K562 (cell line): ENCODE results near the gene TMEM86B. TPM values are rescaled to one million over a fixed set of nuclear protein-coding genes. Genes with fewer than 3 reads are reported as not detected.

Source experiments
- ATAC-seq: fragments of 200-7000 bp; cut with Tn5 transposase; 3 replicates; pipeline ENCODE4 v1.9.1; 2020; ENCODE audit warnings: moderate library complexity
- BruUV-seq: library from RNA; stranded (reverse); fragments of 400-500 nt; replicated peaks from 2 replicates; lab custom pipeline; 2021; lab: Mats Ljungman, UMichigan
- CTCF ChIA-PET: fragments of 300-600 bp; formaldehyde crosslinking; extraction: SDS; loops from one replicate; lab custom pipeline; 2021; ENCODE audit warnings: low intra/inter-chr PET ratio; lab: Yijun Ruan, JAX
- POLR2A ChIA-PET: fragments of 300-600, 350-650 bp; sonication (Branson Sonifier 250); formaldehyde crosslinking; extraction: SDS; loops from one replicate; lab custom pipeline; 2021; ENCODE audit warnings: antibody characterized with exemption, inconsistent platforms; lab: Yijun Ruan, JAX
- DNase-seq, 4 experiments: peaks; one replicate each; pipeline versions ENCODE4 v3.0.0 to v3.0.0-alpha.2; 2011 to 2018; ENCODE audit warnings: low spot score in 3 of 4, mixed read lengths in 3 of 4; ENCODE audit errors: extremely low read depth in 1 of 4
- FAIRE-seq: peaks from 2 replicates; lab custom pipeline; 2011; peaks lifted over from hg19 to GRCh38; lab: Jason Lieb, UNC
- H2AFZ ChIP-seq: 2 replicates; pipeline ENCODE4 v1.6.0; 2011; ENCODE audit warnings: low read depth, low read length, control low read depth, inconsistent platforms
- H3K27ac ChIP-seq: fragments of 200-600 bp; 3 replicates; pipeline ENCODE4 v1.8.0; 2011; ENCODE audit warnings: low read depth, mild to moderate bottlenecking, control low read depth, inconsistent platforms, low read length, moderate library complexity, mixed read lengths; ENCODE audit errors: extremely low read depth
- H3K27me3 ChIP-seq, 2 experiments: fragments of 300-600 bp in 1 of 2; 2 replicates in 1 of 2; 3 replicates in 1 of 2; pipeline versions ENCODE4 v1.6.0 to v1.8.0; 2011; ENCODE audit warnings: inconsistent platforms in 2 of 2, low read length in 2 of 2, mild to moderate bottlenecking in 1 of 2, mixed read lengths in 1 of 2, moderate library complexity in 1 of 2; ENCODE audit not compliant: control insufficient read depth in 2 of 2, insufficient read depth in 2 of 2
- H3K36me3 ChIP-seq: fragments of 300-600 bp; 3 replicates; pipeline ENCODE4 v1.8.0; 2011; ENCODE audit warnings: mild to moderate bottlenecking, low read length, inconsistent platforms; ENCODE audit not compliant: control insufficient read depth, insufficient read depth
- H3K4me1 ChIP-seq, 2 experiments: fragments of 200-600 bp in 1 of 2; replicated peaks in 1 of 2; 2 replicates in 1 of 2; 3 replicates in 1 of 2; pipeline versions ENCODE4 v1.5.1 to v1.8.0; 2011; ENCODE audit warnings: inconsistent platforms in 2 of 2, low read length in 2 of 2, mild to moderate bottlenecking in 1 of 2, mixed read lengths in 1 of 2, moderate library complexity in 1 of 2; ENCODE audit not compliant: control insufficient read depth in 2 of 2, insufficient read depth in 2 of 2
- H3K4me2 ChIP-seq: 2 replicates; pipeline ENCODE4 v1.6.1; 2011; ENCODE audit warnings: low read length, control low read depth, inconsistent platforms, mixed read lengths; ENCODE audit not compliant: insufficient read depth
- H3K4me3 ChIP-seq: fragments of 200-600 bp; sonication (generic), shearing (Covaris generic); 2 replicates; pipeline ENCODE4 v1.5.1; 2016; ENCODE audit warnings: control low read depth, inconsistent platforms
- H3K79me2 ChIP-seq: fragments of 200-600 bp; 3 replicates; pipeline ENCODE4 v1.8.0; 2011; ENCODE audit warnings: low read length, inconsistent platforms; ENCODE audit not compliant: control insufficient read depth, insufficient read depth
- H3K9ac ChIP-seq, 2 experiments: 2 replicates each; pipeline versions ENCODE4 v1.6.0 to v1.6.1; 2011; ENCODE audit warnings: low read depth in 2 of 2, low read length in 2 of 2, control low read depth in 1 of 2, inconsistent platforms in 1 of 2, mild to moderate bottlenecking in 1 of 2, mixed read lengths in 1 of 2; ENCODE audit not compliant: insufficient read depth in 1 of 2
- H3K9me1 ChIP-seq: one replicate; pipeline ENCODE4 v1.6.0; 2011; ENCODE audit warnings: inconsistent platforms, mild to moderate bottlenecking, low read length, moderate library complexity; ENCODE audit not compliant: control insufficient read depth, insufficient read depth
- H3K9me3 ChIP-seq: replicated peaks from 2 replicates; pipeline ENCODE4 v1.5.1; 2011; ENCODE audit warnings: low read depth, low read length, inconsistent platforms; ENCODE audit not compliant: control insufficient read depth, insufficient read depth
- H4K20me1 ChIP-seq: replicated peaks from 2 replicates; pipeline ENCODE4 v1.6.1; 2011; ENCODE audit warnings: low read length, inconsistent platforms, mixed read lengths; ENCODE audit not compliant: control insufficient read depth, insufficient read depth
- CREM ChIP-seq: IDR thresholded peaks from 2 replicates; pipeline ENCODE4 v1.6.1; 2014; ENCODE audit warnings: antibody characterized with exemption, low read depth
- EP300 ChIP-seq: IDR thresholded peaks from 2 replicates; pipeline ENCODE4 v1.6.1; 2012; ENCODE audit warnings: low read length, improper control_type of control experiment
- FOS ChIP-seq: IDR thresholded peaks from 3 replicates; pipeline ENCODE4 v1.6.1; 2011; ENCODE audit not compliant: insufficient read length; ENCODE audit errors: extremely low read depth
- FOXJ3 ChIP-seq: sonication (generic); formaldehyde crosslinking; IDR thresholded peaks from 2 replicates; pipeline ENCODE4 v1.4.0; 2020; ENCODE audit warnings: mild to moderate bottlenecking, missing genetic modification reagents
- KAT8 ChIP-seq: fragments of 450-650 bp; IDR thresholded peaks from 2 replicates; pipeline ENCODE4 v1.6.1; 2016; ENCODE audit warnings: low read depth, mild to moderate bottlenecking
- NRF1 ChIP-seq, 2 experiments: fragments of 450-650 bp; IDR thresholded peaks in 1 of 2; conservative IDR thresholded peaks in 1 of 2; 2 replicates each; pipeline ENCODE4 v1.6.1; 2014; ENCODE audit warnings: mild to moderate bottlenecking in 2 of 2
- ZNF212 ChIP-seq: fragments of 450-650 bp; formaldehyde crosslinking; IDR thresholded peaks from 2 replicates; pipeline ENCODE4 v1.4.0; 2020; ENCODE audit warnings: mild to moderate bottlenecking
- ZNF785 ChIP-seq: fragments of 250-450 bp; sonication (Bioruptor Pico); IDR thresholded peaks from 2 replicates; pipeline ENCODE4 v1.4.0; 2020; ENCODE audit warnings: mild to moderate bottlenecking
- WGBS: fragments of 100-300 bp; shearing (Covaris generic); methylation state at CpG from one replicate; pipeline ENCODE4 v1.1.6; 2016; ENCODE audit warnings: low coverage, mixed read lengths; ENCODE audit not compliant: insufficient coverage; ENCODE audit errors: missing lambda C conversion rate; 5-methylcytosine and 5-hydroxymethylcytosine counted together
- in situ Hi-C: fragments of 300-500 bp; cut with MboI; formaldehyde crosslinking; loops from 4 replicates; pipeline ENCODE4 v1.15.0; 2018; ENCODE audit warnings: inconsistent platforms, mixed read lengths
- intact Hi-C: fragments of 100-400 bp; cut with micrococcal nuclease; formaldehyde crosslinking; loops from 2 replicates; pipeline ENCODE4 v1.14.2; 2022
- polyA plus RNA-seq, 8 experiments: library from polyadenylated mRNA; depleted of rRNA in 4 of 8; stranded (reverse) in 5 of 8; unstranded in 3 of 8; fragments of >200 nt; fragmentation: Nextera tagmentation in 2 of 8; fragmentation: Illumina TruSeq in 1 of 8; extraction: Ambion mirVana in 2 of 8; extraction: Trizol in 1 of 8; gene quantifications; 2 replicates each; pipeline versions ENCODE4 v1.2.1 to v1.2.3, GENCODE V29; 2011 to 2014; ENCODE audit warnings: inconsistent platforms in 1 of 8, missing spikeins in 1 of 8
- total RNA-seq, 7 experiments: library from RNA; depleted of rRNA in 6 of 7; stranded (reverse); fragments of >200 nt in 6 of 7; fragmentation: Illumina TruSeq in 2 of 7; extraction: Trizol in 2 of 7; gene quantifications; 2 replicates each; pipeline versions ENCODE4 v1.2.1 to v1.2.3, GENCODE V29; 2011 to 2021; ENCODE audit warnings: low replicate concordance in 1 of 7
- TF ChIP-seq, protein P1 (sequence below): fragments of 150-350 bp; IDR thresholded peaks from 2 replicates; pipeline ENCODE4 v1.6.1; 2014; ENCODE audit warnings: low read depth, mild to moderate bottlenecking, low read length, borderline replicate concordance
- TF ChIP-seq, protein P2 (sequence below): fragments of 250-450 bp; sonication (Bioruptor Pico); IDR thresholded peaks from 2 replicates; pipeline ENCODE4 v1.4.0; 2020; ENCODE audit warnings: mild to moderate bottlenecking, moderate library complexity, borderline replicate concordance
- TF ChIP-seq, protein P3 (sequence below), 2 experiments: fragments of 450-650 bp; IDR thresholded peaks; 2 replicates each; pipeline ENCODE4 v1.6.1; 2018; ENCODE audit warnings: mild to moderate bottlenecking in 2 of 2, low read depth in 1 of 2; ENCODE audit not compliant: partially characterized antibody in 2 of 2

The TMEM86B gene
- total and polyA plus RNA-seq, 9 of the 15 experiments (the other 6 are each of a cell fraction or from before 2014, with no cell fraction given) = 0.28 to 7.9 (median 2.1) TPM

DNA sequence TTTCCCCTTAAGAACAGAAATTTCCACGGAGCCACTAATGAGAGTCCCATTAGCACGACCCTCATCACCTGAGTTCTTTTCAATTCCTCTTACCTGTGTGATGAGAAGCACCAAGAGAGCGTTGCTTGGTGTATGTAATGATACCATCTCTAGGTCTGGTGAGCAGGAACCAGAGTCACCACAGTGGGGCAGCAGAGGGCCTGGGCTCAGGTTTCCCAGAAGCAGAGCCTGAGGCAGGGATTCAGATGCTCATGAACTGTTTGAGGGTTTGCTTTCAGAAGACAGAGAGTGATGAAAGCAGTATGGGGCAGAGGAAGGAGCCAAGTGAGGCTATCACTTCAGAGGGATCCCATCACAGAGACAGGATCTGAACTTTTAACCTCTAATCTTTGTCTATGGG, 16.1 kb downstream of the TMEM86B start:
- H3K4me2 ChIP-seq = peak overlapping the region; percentile 45; the same call in 1 of the 2 replicates
- ChIA-PET POLR2A (no interaction called here), CTCF (interaction anchor here (0.7 to 1.4 kb wide), 3 partner anchors 79 to 292 kb away, joined by 3 to 5 read pairs (median 3); no protein-coding TSS in a partner anchor)
- no peaks in the 10 kb centered on the region for H3K9me3 ChIP-seq
- H3K9ac ChIP-seq = no peak overlapping the region
- no peaks in the 10 kb centered on the region for H3K36me3 ChIP-seq
- DNase-seq (peak; percentile 65 to 89 (median 73)), FAIRE-seq (peak; percentile 95), ATAC-seq (peak; percentile 70)
- H3K4me1 ChIP-seq = peaks cover 34 to 36% of the 10 kb centered on the region in 2 experiments
- no peaks in the 10 kb centered on the region for H3K9me1 ChIP-seq
- peak overlapping the region; percentile 77 for H2AFZ ChIP-seq
- H3K27me3 ChIP-seq = no peaks in the 10 kb centered on the region
- H3K27ac ChIP-seq = no peak overlapping the region
- WGBS = 0% methylated on average over 3 of the region's 3 CpGs
- in situ Hi-C loops = no loop called here
- BruUV-seq = no TSS peak
- no peaks in the 10 kb centered on the region for H4K20me1 ChIP-seq
- no peaks in the 10 kb centered on the region for H3K79me2 ChIP-seq
- H3K4me3 ChIP-seq = no peak overlapping the region
- intact Hi-C loops = loop anchor here (2.0 kb wide), 1 partner anchor 68 kb away; the partner anchor contains the start of gene HSPBP1
- TF ChIP-seq FOXJ3 (CRISPR knock-in tag) (no peak), ZNF212 (no peak), ZNF785 (CRISPR knock-in tag) (no peak), CREM (peak; percentile 44; the same call in 1 of the 2 replicates), KAT8 (no peak), FOS (no peak), EP300 (peak; percentile 50), NRF1 (conservative IDR thresholded peaks at IDR 0.05 in 1 of 2, IDR thresholded peaks at IDR 0.05 in 1 of 2) (peak in 1 of 2 experiments; percentile 44; a peak in 2 of 4 replicates)
- TF ChIP-seq, protein P1, sequence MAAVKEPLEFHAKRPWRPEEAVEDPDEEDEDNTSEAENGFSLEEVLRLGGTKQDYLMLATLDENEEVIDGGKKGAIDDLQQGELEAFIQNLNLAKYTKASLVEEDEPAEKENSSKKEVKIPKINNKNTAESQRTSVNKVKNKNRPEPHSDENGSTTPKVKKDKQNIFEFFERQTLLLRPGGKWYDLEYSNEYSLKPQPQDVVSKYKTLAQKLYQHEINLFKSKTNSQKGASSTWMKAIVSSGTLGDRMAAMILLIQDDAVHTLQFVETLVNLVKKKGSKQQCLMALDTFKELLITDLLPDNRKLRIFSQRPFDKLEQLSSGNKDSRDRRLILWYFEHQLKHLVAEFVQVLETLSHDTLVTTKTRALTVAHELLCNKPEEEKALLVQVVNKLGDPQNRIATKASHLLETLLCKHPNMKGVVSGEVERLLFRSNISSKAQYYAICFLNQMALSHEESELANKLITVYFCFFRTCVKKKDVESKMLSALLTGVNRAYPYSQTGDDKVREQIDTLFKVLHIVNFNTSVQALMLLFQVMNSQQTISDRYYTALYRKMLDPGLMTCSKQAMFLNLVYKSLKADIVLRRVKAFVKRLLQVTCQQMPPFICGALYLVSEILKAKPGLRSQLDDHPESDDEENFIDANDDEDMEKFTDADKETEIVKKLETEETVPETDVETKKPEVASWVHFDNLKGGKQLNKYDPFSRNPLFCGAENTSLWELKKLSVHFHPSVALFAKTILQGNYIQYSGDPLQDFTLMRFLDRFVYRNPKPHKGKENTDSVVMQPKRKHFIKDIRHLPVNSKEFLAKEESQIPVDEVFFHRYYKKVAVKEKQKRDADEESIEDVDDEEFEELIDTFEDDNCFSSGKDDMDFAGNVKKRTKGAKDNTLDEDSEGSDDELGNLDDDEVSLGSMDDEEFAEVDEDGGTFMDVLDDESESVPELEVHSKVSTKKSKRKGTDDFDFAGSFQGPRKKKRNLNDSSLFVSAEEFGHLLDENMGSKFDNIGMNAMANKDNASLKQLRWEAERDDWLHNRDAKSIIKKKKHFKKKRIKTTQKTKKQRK = no peak
- TF ChIP-seq, protein P2, sequence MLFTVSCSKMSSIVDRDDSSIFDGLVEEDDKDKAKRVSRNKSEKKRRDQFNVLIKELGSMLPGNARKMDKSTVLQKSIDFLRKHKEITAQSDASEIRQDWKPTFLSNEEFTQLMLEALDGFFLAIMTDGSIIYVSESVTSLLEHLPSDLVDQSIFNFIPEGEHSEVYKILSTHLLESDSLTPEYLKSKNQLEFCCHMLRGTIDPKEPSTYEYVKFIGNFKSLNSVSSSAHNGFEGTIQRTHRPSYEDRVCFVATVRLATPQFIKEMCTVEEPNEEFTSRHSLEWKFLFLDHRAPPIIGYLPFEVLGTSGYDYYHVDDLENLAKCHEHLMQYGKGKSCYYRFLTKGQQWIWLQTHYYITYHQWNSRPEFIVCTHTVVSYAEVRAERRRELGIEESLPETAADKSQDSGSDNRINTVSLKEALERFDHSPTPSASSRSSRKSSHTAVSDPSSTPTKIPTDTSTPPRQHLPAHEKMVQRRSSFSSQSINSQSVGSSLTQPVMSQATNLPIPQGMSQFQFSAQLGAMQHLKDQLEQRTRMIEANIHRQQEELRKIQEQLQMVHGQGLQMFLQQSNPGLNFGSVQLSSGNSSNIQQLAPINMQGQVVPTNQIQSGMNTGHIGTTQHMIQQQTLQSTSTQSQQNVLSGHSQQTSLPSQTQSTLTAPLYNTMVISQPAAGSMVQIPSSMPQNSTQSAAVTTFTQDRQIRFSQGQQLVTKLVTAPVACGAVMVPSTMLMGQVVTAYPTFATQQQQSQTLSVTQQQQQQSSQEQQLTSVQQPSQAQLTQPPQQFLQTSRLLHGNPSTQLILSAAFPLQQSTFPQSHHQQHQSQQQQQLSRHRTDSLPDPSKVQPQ = no peak
- TF ChIP-seq, protein P3, sequence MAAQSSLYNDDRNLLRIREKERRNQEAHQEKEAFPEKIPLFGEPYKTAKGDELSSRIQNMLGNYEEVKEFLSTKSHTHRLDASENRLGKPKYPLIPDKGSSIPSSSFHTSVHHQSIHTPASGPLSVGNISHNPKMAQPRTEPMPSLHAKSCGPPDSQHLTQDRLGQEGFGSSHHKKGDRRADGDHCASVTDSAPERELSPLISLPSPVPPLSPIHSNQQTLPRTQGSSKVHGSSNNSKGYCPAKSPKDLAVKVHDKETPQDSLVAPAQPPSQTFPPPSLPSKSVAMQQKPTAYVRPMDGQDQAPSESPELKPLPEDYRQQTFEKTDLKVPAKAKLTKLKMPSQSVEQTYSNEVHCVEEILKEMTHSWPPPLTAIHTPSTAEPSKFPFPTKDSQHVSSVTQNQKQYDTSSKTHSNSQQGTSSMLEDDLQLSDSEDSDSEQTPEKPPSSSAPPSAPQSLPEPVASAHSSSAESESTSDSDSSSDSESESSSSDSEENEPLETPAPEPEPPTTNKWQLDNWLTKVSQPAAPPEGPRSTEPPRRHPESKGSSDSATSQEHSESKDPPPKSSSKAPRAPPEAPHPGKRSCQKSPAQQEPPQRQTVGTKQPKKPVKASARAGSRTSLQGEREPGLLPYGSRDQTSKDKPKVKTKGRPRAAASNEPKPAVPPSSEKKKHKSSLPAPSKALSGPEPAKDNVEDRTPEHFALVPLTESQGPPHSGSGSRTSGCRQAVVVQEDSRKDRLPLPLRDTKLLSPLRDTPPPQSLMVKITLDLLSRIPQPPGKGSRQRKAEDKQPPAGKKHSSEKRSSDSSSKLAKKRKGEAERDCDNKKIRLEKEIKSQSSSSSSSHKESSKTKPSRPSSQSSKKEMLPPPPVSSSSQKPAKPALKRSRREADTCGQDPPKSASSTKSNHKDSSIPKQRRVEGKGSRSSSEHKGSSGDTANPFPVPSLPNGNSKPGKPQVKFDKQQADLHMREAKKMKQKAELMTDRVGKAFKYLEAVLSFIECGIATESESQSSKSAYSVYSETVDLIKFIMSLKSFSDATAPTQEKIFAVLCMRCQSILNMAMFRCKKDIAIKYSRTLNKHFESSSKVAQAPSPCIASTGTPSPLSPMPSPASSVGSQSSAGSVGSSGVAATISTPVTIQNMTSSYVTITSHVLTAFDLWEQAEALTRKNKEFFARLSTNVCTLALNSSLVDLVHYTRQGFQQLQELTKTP (IDR thresholded peaks at IDR 0.05; ENCODE audit: low read depth in 1 of 2, partially characterized antibody in 2 of 2) = peak; percentile 38 to 40
